SJSA1 (cell line): ENCODE results near the gene RIOK3. TPM values are rescaled to one million over a fixed set of nuclear protein-coding genes. Genes with fewer than 3 reads are reported as not detected.

Experiments used
- DNase-seq, 2 experiments: peaks; one replicate each; pipeline ENCODE4 v3.0.0-alpha.2; 2015 to 2020; ENCODE audit warnings: low spot score in 2 of 2, low read depth in 1 of 2
- H3K27ac ChIP-seq: fragments of 250-450 bp; sonication (Bioruptor Pico); 2 replicates; pipeline ENCODE4 v1.5.1; 2020; ENCODE audit warnings: mild to moderate bottlenecking, moderate library complexity
- H3K27me3 ChIP-seq: fragments of 250-450 bp; sonication (Bioruptor Pico); replicated peaks from 2 replicates; pipeline ENCODE4 v1.5.1; 2020; ENCODE audit warnings: mild to moderate bottlenecking, moderate library complexity
- H3K36me3 ChIP-seq: fragments of 250-450 bp; sonication (Bioruptor Pico); 2 replicates; pipeline ENCODE4 v1.5.1; 2020; ENCODE audit warnings: mild to moderate bottlenecking
- H3K4me1 ChIP-seq: fragments of 250-450 bp; sonication (Bioruptor Pico); replicated peaks from 2 replicates; pipeline ENCODE4 v1.6.1; 2021; ENCODE audit warnings: mild to moderate bottlenecking
- H3K4me3 ChIP-seq: fragments of 250-450 bp; sonication (Bioruptor Pico); 2 replicates; pipeline ENCODE4 v1.5.1; 2020; ENCODE audit warnings: mild to moderate bottlenecking
- H3K9me3 ChIP-seq: fragments of 250-450 bp; sonication (Bioruptor Pico); replicated peaks from 2 replicates; pipeline ENCODE4 v1.5.1; 2020; ENCODE audit warnings: mild to moderate bottlenecking
- total RNA-seq: library from RNA; depleted of rRNA; stranded (reverse); fragments of >200 nt; shearing (Covaris generic); gene quantifications from 2 replicates; pipeline ENCODE4 v1.2.3, GENCODE V29; 2014

The RIOK3 gene
- total RNA-seq, 1 experiment from 2014 or later, result 49.5 TPM

GRCh38 chr18:23515911-23516546, 62.9 kb downstream of the RIOK3 start:
- Histone ChIP-seq H3K27me3 (no peaks in the 10 kb centered on the region), H3K4me3 (no peak overlapping the region), H3K27ac (no peak overlapping the region), H3K36me3 (peaks cover 57% of the 10 kb centered on the region), H3K4me1 (peaks cover 7% of the 10 kb centered on the region), H3K9me3 (no peaks in the 10 kb centered on the region)
- DNase-seq, result peak; percentile 67 to 78

- DNase-seq, result no peak
- Histone ChIP-seq H3K27me3 (no peaks in the 10 kb centered on the region), H3K27ac (no peak overlapping the region), H3K4me3 (no peak overlapping the region), H3K4me1 (peaks cover 7% of the 10 kb centered on the region), H3K9me3 (no peaks in the 10 kb centered on the region), H3K36me3 (peaks cover 71% of the 10 kb centered on the region)
Observed at GRCh38 chr18:23519734-23520133, 66.6 kb downstream of the RIOK3 start.

GRCh38 chr18:23521271-23521670, 68.2 kb downstream of the RIOK3 start:
- Histone ChIP-seq H3K27me3 (no peaks in the 10 kb centered on the region), H3K4me3 (no peak overlapping the region), H3K36me3 (peaks cover 75% of the 10 kb centered on the region), H3K9me3 (no peaks in the 10 kb centered on the region), H3K4me1 (peaks cover 7% of the 10 kb centered on the region), H3K27ac (no peak overlapping the region)
- DNase-seq, result no peak

GRCh38 chr18:23521907-23522306, 68.8 kb downstream of the RIOK3 start:
- H3K27ac ChIP-seq, result no peak overlapping the region
- H3K36me3 ChIP-seq, result peaks cover 76% of the 10 kb centered on the region
- H3K27me3 ChIP-seq, result no peaks in the 10 kb centered on the region
- no peak overlapping the region for H3K4me3 ChIP-seq
- peaks cover 7% of the 10 kb centered on the region for H3K4me1 ChIP-seq
- no peaks in the 10 kb centered on the region for H3K9me3 ChIP-seq
- DNase-seq, result no peak

DNA sequence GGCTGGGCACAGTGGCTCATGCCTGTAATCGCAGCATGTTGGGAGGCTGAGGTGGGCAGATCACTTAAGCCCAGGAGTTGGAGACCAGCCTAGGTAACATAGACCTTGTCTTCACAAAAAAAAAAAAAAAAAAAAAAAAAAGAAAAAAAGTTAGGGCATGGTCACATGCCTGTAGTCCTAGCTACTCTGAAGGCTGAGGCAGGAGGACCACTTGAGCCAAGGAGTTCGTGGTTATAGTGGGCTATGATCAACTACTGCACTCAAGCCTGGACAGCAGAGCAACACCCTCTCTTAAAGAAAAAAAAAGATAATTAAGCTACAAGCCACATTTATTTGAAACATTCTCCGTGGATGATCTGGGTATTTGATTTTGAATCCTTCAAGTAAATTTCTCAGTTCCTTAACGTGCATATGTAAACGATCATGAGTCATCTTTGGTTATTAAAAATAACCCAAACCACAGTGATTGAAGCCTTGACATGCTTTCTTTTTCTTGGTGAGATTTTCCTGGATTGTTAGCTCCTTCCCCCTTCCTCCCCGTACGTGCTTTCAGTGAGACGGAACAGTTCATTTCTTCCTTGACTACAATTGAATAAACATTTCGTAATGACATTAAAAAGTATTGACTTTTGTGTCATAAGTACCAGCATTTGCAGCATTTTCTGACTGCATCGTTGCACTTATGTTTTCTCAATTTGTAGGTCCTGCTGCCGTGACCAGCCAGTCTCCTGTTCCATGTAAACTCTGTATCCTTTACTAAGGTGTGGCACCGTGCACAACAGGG, 70.5 kb downstream of the RIOK3 start:
- DNase-seq, result peak in 1 of 2 experiments; percentile 34
- Histone ChIP-seq H3K36me3 (peaks cover 71% of the 10 kb centered on the region), H3K9me3 (no peaks in the 10 kb centered on the region), H3K4me3 (no peak overlapping the region), H3K27ac (no peak overlapping the region), H3K27me3 (no peaks in the 10 kb centered on the region), H3K4me1 (peaks cover 11% of the 10 kb centered on the region)

- H3K27ac ChIP-seq, result no peak overlapping the region
- no peaks in the 10 kb centered on the region for H3K9me3 ChIP-seq
- H3K4me3 ChIP-seq, result no peak overlapping the region
- H3K27me3 ChIP-seq, result no peaks in the 10 kb centered on the region
- H3K36me3 ChIP-seq, result peaks cover 71% of the 10 kb centered on the region
- H3K4me1 ChIP-seq, result peaks cover 18% of the 10 kb centered on the region
- no peak for DNase-seq
Observed at GRCh38 chr18:23524213-23524707, 71.2 kb downstream of the RIOK3 start.

DNA sequence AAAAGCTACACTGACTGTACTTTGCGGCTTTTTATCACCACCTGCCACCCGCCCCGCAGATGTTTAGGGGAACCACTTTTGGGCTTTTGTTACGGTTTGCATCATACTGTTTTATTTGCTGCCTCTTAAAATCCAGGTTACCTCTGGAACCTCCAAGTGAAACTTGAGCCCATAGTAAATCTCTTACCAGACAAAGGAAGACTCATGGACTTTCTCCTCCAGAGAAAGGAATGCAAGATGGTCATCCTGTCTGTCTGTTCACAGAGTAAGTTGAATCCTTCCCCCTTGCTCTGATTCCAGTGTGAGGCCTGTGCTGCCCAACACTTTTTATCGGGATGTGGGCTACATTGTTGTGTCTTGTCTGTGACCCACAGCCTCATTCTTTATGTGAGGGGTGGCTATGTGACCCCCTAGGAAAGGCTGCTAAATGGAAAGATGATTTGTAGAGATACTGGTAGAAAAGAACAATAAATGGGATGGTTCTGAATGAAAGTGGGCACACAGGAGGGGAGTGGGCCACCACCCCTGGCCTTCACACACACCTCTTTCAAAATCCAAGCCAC, 73.5 kb downstream of the RIOK3 start:
- no peak for DNase-seq
- Histone ChIP-seq H3K27me3 (no peaks in the 10 kb centered on the region), H3K4me3 (no peak overlapping the region), H3K27ac (no peak overlapping the region), H3K4me1 (peaks cover 29% of the 10 kb centered on the region), H3K9me3 (no peaks in the 10 kb centered on the region), H3K36me3 (peaks cover 71% of the 10 kb centered on the region)

- Histone ChIP-seq H3K27me3 (no peaks in the 10 kb centered on the region), H3K27ac (peak overlapping the region; percentile 11; the same call in 1 of the 2 replicates), H3K4me1 (peaks cover 25% of the 10 kb centered on the region), H3K36me3 (peaks cover 79% of the 10 kb centered on the region), H3K4me3 (no peak overlapping the region), H3K9me3 (no peaks in the 10 kb centered on the region)
- DNase-seq, result no peak
Observed at GRCh38 chr18:23528580-23529472, 75.7 kb downstream of the RIOK3 start.

DNA sequence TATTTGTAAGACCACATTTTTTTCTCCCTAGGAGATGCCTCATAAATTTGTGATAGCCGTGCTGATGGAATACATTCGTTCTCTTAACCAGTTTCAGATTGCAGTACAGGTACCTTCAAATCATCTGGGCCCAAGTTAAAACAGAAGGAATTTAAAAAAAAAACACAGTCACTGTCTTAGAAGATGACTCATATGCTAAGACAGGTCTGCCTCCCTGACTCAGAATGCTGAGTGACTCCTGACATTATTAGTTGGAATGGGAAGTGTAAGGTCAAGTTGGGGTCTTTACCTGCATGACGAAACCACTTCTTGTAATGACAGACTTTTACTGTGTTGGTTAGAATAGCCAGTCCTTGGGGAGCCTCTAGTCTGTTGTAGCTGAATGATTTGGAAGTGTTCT, 76.5 kb downstream of the RIOK3 start:
- H3K9me3 ChIP-seq, result no peaks in the 10 kb centered on the region
- DNase-seq, result peak in 1 of 2 experiments; percentile 40
- H3K27me3 ChIP-seq, result no peaks in the 10 kb centered on the region
- peaks cover 86% of the 10 kb centered on the region for H3K36me3 ChIP-seq
- peaks cover 22% of the 10 kb centered on the region for H3K4me1 ChIP-seq
- H3K4me3 ChIP-seq, result no peak overlapping the region
- peak overlapping the region; percentile 25; the same call in 1 of the 2 replicates for H3K27ac ChIP-seq

GRCh38 chr18:23530195-23530594, 77.1 kb downstream of the RIOK3 start:
- Histone ChIP-seq H3K4me1 (peaks cover 22% of the 10 kb centered on the region), H3K36me3 (peaks cover 92% of the 10 kb centered on the region), H3K27me3 (no peaks in the 10 kb centered on the region), H3K27ac (peak overlapping the region; percentile 25; the same call in 1 of the 2 replicates), H3K9me3 (no peaks in the 10 kb centered on the region), H3K4me3 (no peak overlapping the region)
- no peak for DNase-seq

DNA sequence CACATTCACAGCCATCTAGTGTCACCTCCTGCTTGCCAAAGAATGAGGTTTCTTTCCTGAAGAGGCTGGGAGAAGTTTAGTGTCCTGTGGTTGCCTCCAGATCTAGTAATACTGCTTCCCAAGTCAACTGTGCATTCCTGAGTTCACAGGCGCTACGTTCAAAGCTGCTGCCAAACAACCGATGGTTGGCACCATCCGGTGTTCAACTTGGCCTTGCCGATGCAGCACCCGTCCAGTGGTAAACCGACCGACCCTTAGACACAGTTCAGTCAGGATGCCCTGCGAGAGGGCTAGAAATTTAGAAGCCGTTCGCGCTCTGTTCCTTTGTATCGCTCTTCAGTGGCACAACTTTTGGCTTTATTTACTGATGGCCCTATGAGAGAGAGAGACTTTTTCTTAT, 78.8 kb downstream of the RIOK3 start:
- Histone ChIP-seq H3K27me3 (no peaks in the 10 kb centered on the region), H3K4me1 (peaks cover 22% of the 10 kb centered on the region), H3K27ac (no peak overlapping the region), H3K4me3 (no peak overlapping the region), H3K36me3 (peaks cover 94% of the 10 kb centered on the region), H3K9me3 (no peaks in the 10 kb centered on the region)
- DNase-seq, result no peak
